ENCODE measurements around the gene CRCP.
"Not testable (repeated sequence)": the region's sequence is repeated elsewhere in the genome, so short reads cannot be mapped to it uniquely, and the experiment has no call there.

The CRCP gene

GRCh38 chr7:66114743-66115649 lies at the start of gene CRCP:
Gene CRCP (plus strand): TSS chr7:66114847. CDS start chr7:66114963, 116 bp downstream.
- DNase-seq, result peak; percentile 80

- DNase-seq, result no peak
These were observed 44.9 kb upstream of the CRCP start for GRCh38 chr7:66069732-66070131.

- peak; percentile 10 for DNase-seq
These were observed 44.4 kb upstream of the CRCP start for GRCh38 chr7:66070222-66070621.

- DNase-seq, result not testable (repeated sequence)
These were observed 42.4 kb upstream of the CRCP start for GRCh38 chr7:66072208-66072607.

- DNase-seq, result peak; percentile 85
These were observed 38.8 kb upstream of the CRCP start, which contains the start of gene ASL for GRCh38 chr7:66075590-66076461. Gene ASL (plus strand): TSS chr7:66075819. CDS start chr7:66076082, 263 bp downstream.

GRCh38 chr7:66076462-66077329 lies 38.0 kb upstream of the CRCP start:
- peak; percentile 60 for DNase-seq

GRCh38 chr7:66078067-66078466 lies 36.6 kb upstream of the CRCP start:
- no peak for DNase-seq

- DNase-seq, result no peak
These were observed 32.6 kb upstream of the CRCP start for GRCh38 chr7:66082083-66082482.

- DNase-seq, result no peak
These were observed 31.7 kb upstream of the CRCP start for GRCh38 chr7:66082886-66083415.

GRCh38 chr7:66083677-66084076 lies 31.0 kb upstream of the CRCP start:
- no peak for DNase-seq

GRCh38 chr7:66088861-66089838 lies 25.5 kb upstream of the CRCP start:
- DNase-seq, result no peak

- no peak for DNase-seq
These were observed 22.0 kb upstream of the CRCP start for GRCh38 chr7:66092654-66093053.

GRCh38 chr7:66095010-66095409 lies 19.6 kb upstream of the CRCP start:
- DNase-seq, result no peak

- no peak for DNase-seq
These were observed 15.5 kb upstream of the CRCP start for GRCh38 chr7:66099232-66099550.

GRCh38 chr7:66099551-66100407 lies 14.9 kb upstream of the CRCP start:
- peak; percentile 67 for DNase-seq

- no peak for DNase-seq
These were observed 14.1 kb upstream of the CRCP start for GRCh38 chr7:66100408-66101050.

GRCh38 chr7:66102168-66102567 lies 12.5 kb upstream of the CRCP start:
- DNase-seq, result not testable (repeated sequence)

GRCh38 chr7:66103994-66104393 lies 10.7 kb upstream of the CRCP start:
- peak; percentile 30 for DNase-seq

- DNase-seq, result no peak
These were observed 9.3 kb upstream of the CRCP start for GRCh38 chr7:66105263-66105748.
